H9 (cell line): ENCODE measurements around the gene NAT16. TPM values are rescaled to one million over a fixed set of nuclear protein-coding genes. Genes with fewer than 3 reads are reported as not detected.

ENCODE experiments used
- DNase-seq: peaks from one replicate; pipeline ENCODE4 v3.0.0-alpha.2; 2017
- H2AFZ ChIP-seq: one replicate; pipeline ENCODE4 v1.6.1; 2013; ENCODE audit warnings: mild to moderate bottlenecking, low read length, control low read depth, moderate library complexity
- H2AK5ac ChIP-seq: 2 replicates; pipeline ENCODE4 v1.6.1; 2013; ENCODE audit warnings: low read length, control low read depth, mixed read lengths; ENCODE audit not compliant: insufficient read length
- H2BK120ac ChIP-seq: one replicate; pipeline ENCODE4 v1.6.1; 2013; ENCODE audit warnings: low read depth, mild to moderate bottlenecking, low read length, control low read depth, inconsistent platforms; ENCODE audit not compliant: poor library complexity, severe bottlenecking
- H2BK12ac ChIP-seq: 2 replicates; pipeline ENCODE4 v1.6.1; 2013; ENCODE audit warnings: low read length, control low read depth, mixed read lengths, low read depth; ENCODE audit not compliant: insufficient read length
- H2BK15ac ChIP-seq: 2 replicates; pipeline ENCODE4 v1.6.1; 2013; ENCODE audit warnings: low read depth, low read length, control low read depth
- H2BK20ac ChIP-seq: one replicate; pipeline ENCODE4 v1.6.1; 2013; ENCODE audit warnings: low read depth, mild to moderate bottlenecking, low read length, control low read depth, inconsistent platforms; ENCODE audit not compliant: poor library complexity, severe bottlenecking
- H2BK5ac ChIP-seq: 2 replicates; pipeline ENCODE4 v1.6.1; 2013; ENCODE audit warnings: low read length, control low read depth, mixed read lengths; ENCODE audit not compliant: insufficient read length
- H3K14ac ChIP-seq: 2 replicates; pipeline ENCODE4 v1.6.1; 2013; ENCODE audit warnings: low read length, control low read depth; ENCODE audit not compliant: insufficient read depth
- H3K18ac ChIP-seq: 2 replicates; pipeline ENCODE4 v1.6.1; 2013; ENCODE audit warnings: low read depth, mild to moderate bottlenecking, mixed read lengths, low read length, control low read depth; ENCODE audit not compliant: insufficient read length
- H3K23ac ChIP-seq: 2 replicates; pipeline ENCODE4 v1.6.1; 2013; ENCODE audit warnings: low read length, control low read depth, mixed read lengths, low read depth; ENCODE audit not compliant: insufficient read length
- H3K23me2 ChIP-seq: 2 replicates; pipeline ENCODE4 v1.6.1; 2013; ENCODE audit warnings: low read depth, mild to moderate bottlenecking, mixed read lengths, low read length, control low read depth; ENCODE audit not compliant: insufficient read length, poor library complexity, severe bottlenecking
- H3K27ac ChIP-seq: 2 replicates; pipeline ENCODE4 v1.5.1; 2013; ENCODE audit warnings: low read length, control low read depth, mixed read lengths, low read depth; ENCODE audit not compliant: insufficient read length
- H3K27me3 ChIP-seq: 2 replicates; pipeline ENCODE4 v1.6.1; 2013; ENCODE audit warnings: low read length, control low read depth, inconsistent platforms; ENCODE audit not compliant: insufficient read depth
- H3K4ac ChIP-seq: 2 replicates; pipeline ENCODE4 v1.6.1; 2013; ENCODE audit warnings: low read depth, mild to moderate bottlenecking, control low read depth, inconsistent platforms, low read length, moderate library complexity
- H3K4me1 ChIP-seq: 2 replicates; pipeline ENCODE4 v1.6.1; 2013; ENCODE audit warnings: low read length, control low read depth, inconsistent platforms; ENCODE audit not compliant: insufficient read depth
- H3K4me2 ChIP-seq: 2 replicates; pipeline ENCODE4 v1.6.1; 2013; ENCODE audit warnings: low read length, control low read depth, mixed read lengths; ENCODE audit not compliant: insufficient read length, insufficient read depth
- H3K56ac ChIP-seq: 2 replicates; pipeline ENCODE4 v1.6.1; 2013; ENCODE audit warnings: low read depth, mild to moderate bottlenecking, mixed read lengths, low read length, control low read depth; ENCODE audit not compliant: insufficient read length
- H3K79me1 ChIP-seq: 2 replicates; pipeline ENCODE4 v1.6.1; 2013; ENCODE audit warnings: low read depth, mild to moderate bottlenecking, moderate library complexity, low read length, control low read depth, inconsistent platforms; ENCODE audit not compliant: insufficient read depth, poor library complexity, severe bottlenecking
- H3K79me2 ChIP-seq: 2 replicates; pipeline ENCODE4 v1.6.1; 2013; ENCODE audit warnings: low read length, control low read depth, inconsistent platforms; ENCODE audit not compliant: insufficient read depth
- H3K9ac ChIP-seq: 2 replicates; pipeline ENCODE4 v1.6.1; 2013; ENCODE audit warnings: low read length, control low read depth, mixed read lengths; ENCODE audit not compliant: insufficient read length; ENCODE audit errors: extremely low read depth
- H3K9me3 ChIP-seq: one replicate; pipeline ENCODE4 v1.6.1; 2013; ENCODE audit warnings: low read depth, low read length, inconsistent platforms; ENCODE audit not compliant: control insufficient read depth
- H3T11ph ChIP-seq: one replicate; pipeline ENCODE4 v1.6.1; 2013; ENCODE audit warnings: mild to moderate bottlenecking, low read length, control low read depth, inconsistent platforms
- H4K20me1 ChIP-seq: one replicate; pipeline ENCODE4 v1.6.1; 2013; ENCODE audit not compliant: control insufficient read depth, insufficient read length, insufficient read depth
- H4K5ac ChIP-seq: 2 replicates; pipeline ENCODE4 v1.6.1; 2013; ENCODE audit warnings: low read depth, mild to moderate bottlenecking, mixed read lengths, low read length, control low read depth; ENCODE audit not compliant: insufficient read length
- H4K8ac ChIP-seq: replicated peaks from 2 replicates; pipeline ENCODE4 v1.6.1; 2013; ENCODE audit warnings: low read length, control low read depth, mixed read lengths, low read depth; ENCODE audit not compliant: insufficient read length
- H4K91ac ChIP-seq: 2 replicates; pipeline ENCODE4 v1.6.1; 2013; ENCODE audit warnings: low read depth, mild to moderate bottlenecking, moderate library complexity, mixed read lengths, low read length, control low read depth; ENCODE audit not compliant: insufficient read length
- H3K27ac Mint-ChIP-seq, 3 experiments: 2 replicates in 2 of 3; 3 replicates in 1 of 3; pipeline ENCODE4 v1.8.0; 2020 to 2021; ENCODE audit warnings: mixed read lengths in 3 of 3, mild to moderate bottlenecking in 1 of 3, moderate library complexity in 1 of 3
- H3K27me3 Mint-ChIP-seq: 2 replicates; pipeline ENCODE4 v1.8.0; 2021; ENCODE audit warnings: low read depth, mild to moderate bottlenecking, moderate library complexity, mixed read lengths
- H3K36me3 Mint-ChIP-seq, 3 experiments: 2 replicates in 2 of 3; 3 replicates in 1 of 3; pipeline ENCODE4 v1.8.0; 2020 to 2021; ENCODE audit warnings: low read depth in 3 of 3, mixed read lengths in 3 of 3; ENCODE audit not compliant: insufficient read depth in 1 of 3
- H3K4me1 Mint-ChIP-seq, 2 experiments: 2 replicates each; pipeline ENCODE4 v1.8.0; 2020; ENCODE audit warnings: mixed read lengths in 2 of 2
- H3K4me3 Mint-ChIP-seq, 2 experiments: 2 replicates in 1 of 2; 3 replicates in 1 of 2; pipeline ENCODE4 v1.8.0; 2020 to 2021; ENCODE audit warnings: mild to moderate bottlenecking in 2 of 2, mixed read lengths in 2 of 2, moderate library complexity in 1 of 2
- H3K9me3 Mint-ChIP-seq, 2 experiments: 2 replicates in 1 of 2; 3 replicates in 1 of 2; pipeline ENCODE4 v1.8.0; 2020; ENCODE audit warnings: mild to moderate bottlenecking in 2 of 2, mixed read lengths in 2 of 2, moderate library complexity in 1 of 2
- WGBS: extraction: QIAGEN DNeasy Blood & Tissue Kit; methylation state at CpG from one replicate; pipeline ENCODE4 v1.1.7; 2013; ENCODE audit warnings: missing lambda C conversion rate, low lambda C conversion rate, mixed read lengths; ENCODE audit not compliant: insufficient read length; ENCODE audit errors: extremely low coverage; 5-methylcytosine and 5-hydroxymethylcytosine counted together
- total RNA-seq: library from RNA; stranded (reverse); gene quantifications from 2 replicates; pipeline ENCODE4 v1.2.1, GENCODE V29; 2021
- TF ChIP-seq, protein P1 (sequence below): fragments of 200-600 bp; sonication (generic); conservative IDR thresholded peaks from 3 replicates; pipeline ENCODE4 v1.8.0; 2021; ENCODE audit warnings: antibody characterized with exemption, mild to moderate bottlenecking

Gene NAT16
- total RNA-seq, 1 experiment from 2014 or later: 0.50 TPM

DNA sequence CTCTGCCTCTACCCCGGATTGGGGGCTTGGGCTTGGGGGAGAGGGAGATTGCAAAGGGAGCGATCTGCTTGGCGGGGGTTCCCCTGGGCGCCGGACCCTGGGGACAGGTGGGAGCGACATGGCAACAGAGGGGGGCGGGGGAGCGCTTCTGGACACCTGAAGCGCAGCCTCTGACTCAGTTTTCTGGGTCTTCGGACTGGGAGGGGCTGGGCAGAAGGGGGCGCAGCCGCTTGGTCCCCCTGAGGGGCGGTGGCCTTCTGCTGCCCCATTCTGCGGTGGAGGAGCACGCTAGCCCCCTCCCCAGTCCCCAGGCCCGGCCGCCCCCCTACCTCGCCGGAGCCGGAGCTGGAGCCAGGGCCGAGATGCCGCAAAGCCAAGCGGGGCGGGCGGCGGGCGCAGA, 380 bp downstream of the NAT16 start:
- WGBS: no CpG with 5 or more reads among the region's 27 CpGs
- peak overlapping the region; percentile 61 to 90 for H3K4me3 Mint-ChIP-seq
- Histone ChIP-seq H3K23ac (no peak overlapping the region), H2BK20ac (no peak overlapping the region), H2BK5ac (no peak overlapping the region), H3K27ac (no peak overlapping the region), H3K79me1 (no peaks in the 10 kb centered on the region), H4K91ac (no peak overlapping the region), H3K56ac (no peak overlapping the region), H2AFZ (no peak overlapping the region), H3K4me2 (peak overlapping the region; percentile 91), H3T11ph (no peak overlapping the region), H3K23me2 (peaks cover 16% of the 10 kb centered on the region), H3K79me2 (no peaks in the 10 kb centered on the region), H3K4me1 (no peaks in the 10 kb centered on the region; the same call in 1 of the 2 replicates), H4K8ac (no peak overlapping the region), H4K20me1 (no peaks in the 10 kb centered on the region), H3K4ac (no peak overlapping the region), H3K14ac (no peak overlapping the region), H3K18ac (no peak overlapping the region), H4K5ac (no peak overlapping the region), H3K9me3 (no peaks in the 10 kb centered on the region), H2BK120ac (no peak overlapping the region), H2BK15ac (no peak overlapping the region), H3K9ac (no peak overlapping the region), H2BK12ac (no peak overlapping the region), H3K27me3 (peaks cover 31% of the 10 kb centered on the region; the same call in 1 of the 2 replicates), H2AK5ac (no peak overlapping the region)
- peaks cover 0 to 2% of the 10 kb centered on the region in 2 experiments; a peak in 2 of 5 replicates for H3K9me3 Mint-ChIP-seq
- H3K4me1 Mint-ChIP-seq: peaks cover 18 to 22% of the 10 kb centered on the region in 2 experiments
- no peaks in the 10 kb centered on the region for H3K36me3 Mint-ChIP-seq
- H3K27me3 Mint-ChIP-seq: peaks cover 76% of the 10 kb centered on the region
- DNase-seq: no peak
- TF ChIP-seq, protein P1, sequence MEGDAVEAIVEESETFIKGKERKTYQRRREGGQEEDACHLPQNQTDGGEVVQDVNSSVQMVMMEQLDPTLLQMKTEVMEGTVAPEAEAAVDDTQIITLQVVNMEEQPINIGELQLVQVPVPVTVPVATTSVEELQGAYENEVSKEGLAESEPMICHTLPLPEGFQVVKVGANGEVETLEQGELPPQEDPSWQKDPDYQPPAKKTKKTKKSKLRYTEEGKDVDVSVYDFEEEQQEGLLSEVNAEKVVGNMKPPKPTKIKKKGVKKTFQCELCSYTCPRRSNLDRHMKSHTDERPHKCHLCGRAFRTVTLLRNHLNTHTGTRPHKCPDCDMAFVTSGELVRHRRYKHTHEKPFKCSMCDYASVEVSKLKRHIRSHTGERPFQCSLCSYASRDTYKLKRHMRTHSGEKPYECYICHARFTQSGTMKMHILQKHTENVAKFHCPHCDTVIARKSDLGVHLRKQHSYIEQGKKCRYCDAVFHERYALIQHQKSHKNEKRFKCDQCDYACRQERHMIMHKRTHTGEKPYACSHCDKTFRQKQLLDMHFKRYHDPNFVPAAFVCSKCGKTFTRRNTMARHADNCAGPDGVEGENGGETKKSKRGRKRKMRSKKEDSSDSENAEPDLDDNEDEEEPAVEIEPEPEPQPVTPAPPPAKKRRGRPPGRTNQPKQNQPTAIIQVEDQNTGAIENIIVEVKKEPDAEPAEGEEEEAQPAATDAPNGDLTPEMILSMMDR: no peak
- H3K27ac Mint-ChIP-seq: no peak overlapping the region
